ENCODE results near the gene TAF1B.

TAF1B gene

DNA sequence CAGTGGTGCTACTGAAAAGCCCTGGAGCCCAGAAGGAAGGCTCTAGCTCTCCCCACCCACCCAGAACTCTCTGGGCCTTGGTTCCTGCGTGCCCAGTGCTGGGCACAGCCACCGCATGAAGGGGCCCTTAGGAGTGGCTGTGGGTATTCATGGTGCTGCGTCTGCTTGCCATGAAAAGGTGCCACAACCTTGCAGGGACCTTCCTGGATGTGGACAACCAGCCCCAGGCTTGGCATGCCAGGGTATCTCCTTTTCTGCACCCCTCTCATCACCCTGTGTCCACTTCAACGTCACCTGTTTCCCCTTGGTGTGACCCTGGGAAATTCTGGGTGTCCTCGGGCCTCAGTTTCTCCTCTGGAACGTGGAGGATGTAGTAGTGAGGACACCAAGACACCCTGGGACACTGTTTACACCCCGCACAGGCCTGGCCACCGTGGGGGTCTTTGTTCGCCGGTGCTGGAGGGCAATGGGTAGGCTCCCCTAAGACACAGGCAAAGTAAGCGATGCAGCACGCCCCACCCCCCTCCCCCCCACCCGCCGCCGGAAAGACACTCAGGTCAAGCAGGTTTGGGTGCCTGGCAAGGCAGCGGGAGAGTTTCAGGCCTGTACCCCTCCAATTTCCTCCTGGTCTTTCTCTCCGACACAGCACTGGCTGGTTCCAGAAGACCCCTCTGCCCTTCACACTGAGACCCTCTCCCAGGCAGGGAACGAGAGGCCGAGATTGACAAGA lies 34.8 kb upstream of the TAF1B start:
- no peak for DNase-seq

DNA sequence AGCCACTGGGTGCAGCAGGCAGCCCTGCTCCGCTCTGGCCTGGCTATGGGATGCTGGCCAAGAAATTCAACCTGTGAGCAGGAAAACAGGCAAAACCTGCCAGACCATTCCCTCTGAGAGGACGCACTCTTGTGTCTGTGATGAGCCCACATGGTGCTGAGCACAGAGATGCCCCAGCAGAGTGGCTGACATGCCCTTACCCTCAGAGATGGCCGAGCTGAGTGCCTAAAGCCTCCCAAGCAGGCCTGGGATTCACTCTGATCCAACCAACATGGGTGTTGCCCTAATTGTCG lies 34.3 kb upstream of the TAF1B start:
- DNase-seq: no peak

DNA sequence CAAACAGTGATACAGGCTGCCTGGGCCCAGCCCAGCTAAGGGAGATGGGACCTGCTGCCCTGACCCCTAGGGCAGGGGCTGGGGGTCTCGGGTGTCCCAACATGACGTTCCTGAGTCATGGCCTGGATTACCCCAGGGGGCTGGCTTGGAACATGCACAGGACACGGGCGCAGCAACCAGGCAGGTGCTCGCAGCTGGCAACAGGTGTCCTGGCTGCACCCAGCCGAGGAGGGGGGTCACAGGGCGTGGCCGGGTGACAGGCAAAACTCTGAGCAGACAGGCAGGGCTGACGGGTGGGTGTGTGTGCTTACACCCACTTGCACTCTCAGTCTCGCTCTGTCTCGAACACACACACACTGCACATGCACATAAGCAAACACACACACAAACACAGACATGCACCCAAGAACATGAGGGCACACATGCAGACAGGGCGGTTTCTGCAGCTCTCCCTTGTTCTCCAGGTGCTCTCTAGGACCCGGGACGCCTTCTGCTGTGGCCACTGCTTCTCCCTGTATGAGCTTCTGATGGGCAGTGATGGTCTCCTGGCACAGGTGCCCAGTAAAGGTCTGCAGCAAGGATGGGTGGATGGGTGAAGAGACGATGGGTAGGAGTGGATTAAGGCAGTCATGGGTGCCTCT lies 33.7 kb upstream of the TAF1B start:
- no peak for DNase-seq

DNA sequence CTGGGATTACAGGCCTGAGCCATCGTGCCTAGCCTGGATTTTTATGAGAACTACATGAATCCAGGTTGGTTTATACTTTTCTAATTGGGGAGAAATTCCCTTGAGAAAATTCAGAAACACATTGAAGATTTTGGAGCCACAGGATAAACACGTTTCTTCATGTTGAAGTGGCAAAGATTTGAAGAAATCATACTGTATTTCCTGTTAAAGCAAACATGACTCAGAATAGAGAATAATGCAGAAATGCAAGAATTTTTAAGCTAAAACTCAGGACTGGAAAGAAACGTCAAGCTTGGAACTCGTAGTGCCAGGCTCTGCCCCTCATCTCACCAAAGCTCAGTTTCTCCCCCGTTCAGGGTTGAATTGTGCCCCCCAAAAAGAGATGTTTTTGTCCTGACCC lies 32.1 kb upstream of the TAF1B start:
- DNase-seq: no peak

DNA sequence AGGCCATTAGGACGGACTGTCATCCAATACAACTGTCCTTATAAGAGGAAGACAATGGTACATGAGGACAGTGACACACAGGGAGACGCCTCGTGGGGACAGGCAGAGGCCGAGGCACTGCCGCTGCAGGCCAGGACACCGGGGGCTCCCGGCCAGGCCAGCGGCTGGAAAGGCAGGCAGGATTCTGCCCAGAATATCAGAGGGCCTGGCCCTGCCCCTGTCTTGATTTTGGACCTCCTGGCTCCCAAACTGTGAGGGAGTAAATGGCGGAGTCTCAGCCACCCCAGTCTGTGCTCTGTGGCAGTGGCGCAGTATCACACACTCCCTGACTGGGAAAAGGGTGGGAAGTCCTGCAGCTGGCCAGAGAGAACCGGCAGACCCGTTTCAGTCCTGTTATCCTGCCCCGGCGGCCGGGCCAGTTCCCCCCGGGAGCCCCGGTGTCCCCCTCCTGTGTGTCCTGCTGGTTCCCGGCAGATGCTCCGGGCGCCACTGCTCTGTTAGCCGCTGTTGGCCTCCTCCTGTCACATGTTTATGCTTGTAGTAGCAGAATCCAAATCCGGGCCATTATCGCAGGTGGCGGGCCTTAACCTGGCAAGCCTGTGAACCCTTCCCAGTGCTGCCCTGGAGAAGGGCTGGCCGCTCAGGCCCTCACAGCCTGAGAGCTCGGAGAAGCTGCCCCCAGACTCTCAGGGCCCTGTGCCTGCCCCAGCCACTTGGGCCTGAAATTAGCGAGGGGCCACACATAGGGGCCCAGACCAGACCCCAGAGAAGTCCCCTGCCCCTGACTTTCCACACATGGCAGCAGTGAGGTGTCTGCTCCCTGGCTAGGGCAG lies 31.4 kb upstream of the TAF1B start:
- DNase-seq: no peak

DNA sequence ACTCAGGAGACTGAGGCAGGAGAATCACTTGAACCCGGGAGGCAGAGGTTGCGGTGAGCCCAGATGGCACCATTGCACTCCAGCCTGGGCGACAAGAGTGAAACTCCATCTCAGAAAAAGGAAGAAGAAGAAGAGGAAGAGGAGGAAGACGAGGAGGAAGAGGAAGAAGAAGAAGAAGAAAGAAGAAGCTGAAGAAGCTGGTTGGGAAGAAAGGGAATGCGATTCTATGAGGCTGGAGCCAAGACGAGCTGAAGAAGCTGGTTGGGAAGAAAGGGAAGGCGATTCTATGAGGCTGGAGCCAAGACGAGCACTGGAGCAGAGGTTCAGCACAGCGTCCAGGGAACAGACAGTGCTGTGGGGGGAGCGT lies 30.3 kb upstream of the TAF1B start:
- DNase-seq: no peak

DNA sequence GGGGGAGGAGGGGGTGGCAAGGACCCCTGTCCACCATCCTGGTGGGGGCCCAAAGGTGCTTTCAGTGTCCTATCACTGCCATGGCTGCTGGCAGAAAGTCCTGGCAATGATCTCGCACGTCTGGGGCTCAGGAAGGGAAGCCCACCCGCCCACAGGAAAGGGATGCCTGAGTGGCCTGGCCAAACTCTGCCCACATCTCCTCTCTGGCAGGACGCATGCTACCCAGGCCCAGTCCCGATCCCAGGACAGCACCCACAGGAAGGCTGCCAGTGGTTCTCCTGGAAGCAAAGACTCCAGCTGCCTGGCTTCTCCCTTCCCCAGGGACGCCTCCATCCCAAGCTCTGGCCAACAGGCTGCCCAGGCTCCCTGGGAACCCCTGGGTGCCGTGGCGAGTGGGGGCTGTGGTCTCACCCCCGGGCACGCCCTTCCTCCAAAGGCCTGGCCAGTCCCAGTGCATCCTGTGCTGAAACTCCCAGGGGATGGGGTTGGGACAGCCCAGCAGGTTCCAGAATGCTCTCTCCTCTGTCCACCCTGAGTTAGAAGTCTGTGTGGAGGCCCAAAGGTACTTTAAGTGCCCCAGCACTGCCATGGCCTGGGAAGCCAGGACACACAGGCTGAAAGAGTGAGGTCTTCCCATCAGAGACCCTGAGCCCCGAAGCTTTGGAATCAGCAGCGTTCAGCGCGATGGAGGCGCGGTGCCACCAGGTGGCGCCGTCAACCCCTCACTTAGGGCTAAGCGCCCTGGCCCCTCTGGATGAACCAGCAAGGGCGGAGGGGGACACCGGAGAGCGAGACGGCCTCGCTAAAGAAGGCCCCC lies 29.8 kb upstream of the TAF1B start:
- peak; percentile 26 for DNase-seq

DNA sequence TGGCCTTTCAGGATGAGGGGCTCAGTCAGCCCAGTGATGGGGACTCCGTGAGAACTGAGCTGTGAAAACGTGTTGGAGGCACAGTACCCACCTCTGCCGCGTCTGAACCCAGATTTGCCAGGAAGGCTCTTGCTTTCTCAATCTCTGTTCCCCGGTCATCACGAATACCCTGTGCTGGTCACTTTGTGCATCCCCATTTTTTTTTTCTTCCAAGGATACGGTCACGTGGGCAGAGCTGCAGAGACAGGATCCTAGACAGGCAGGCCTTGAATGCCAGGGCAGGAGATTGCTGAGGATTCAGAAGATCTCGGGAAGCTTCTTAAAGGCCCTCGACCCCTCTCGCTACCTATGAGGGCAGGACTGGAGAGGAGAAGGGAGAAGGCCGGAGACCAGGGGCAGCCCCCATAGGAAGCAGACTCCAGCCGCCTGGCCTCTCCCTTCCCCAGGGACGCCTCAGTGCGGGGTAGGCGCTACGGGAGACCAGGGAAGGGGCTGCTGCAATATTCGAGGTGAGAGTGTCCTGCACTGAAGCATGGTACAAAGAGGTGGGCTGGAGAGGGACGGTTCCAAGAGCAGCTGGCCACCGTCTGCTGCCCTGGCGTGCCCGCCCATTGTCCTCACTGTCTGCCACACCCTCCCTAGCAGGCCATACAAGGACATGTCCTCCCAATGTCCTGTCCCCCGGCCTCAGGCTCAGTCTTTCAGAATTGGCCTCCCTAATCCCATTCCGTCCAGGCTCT lies 29.0 kb upstream of the TAF1B start:
- DNase-seq: no peak

DNA sequence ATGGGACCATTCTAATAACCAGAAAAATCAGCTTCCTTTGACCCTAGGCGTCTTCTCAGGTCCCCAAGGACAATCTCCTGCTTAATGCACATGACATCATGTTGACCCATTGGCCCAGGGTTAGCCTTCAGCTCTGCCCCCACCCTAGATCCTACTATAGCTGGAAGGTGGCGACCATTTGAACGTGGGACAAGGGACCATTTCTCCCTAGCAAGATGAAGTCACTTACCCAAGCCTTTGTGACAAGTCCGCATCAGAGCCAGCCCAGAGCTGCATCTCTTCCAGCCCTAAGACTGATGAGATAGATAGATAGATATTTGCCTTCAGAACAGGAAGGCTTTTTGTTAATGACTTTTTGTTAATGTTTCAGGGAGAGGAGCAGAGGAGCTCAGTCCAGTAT lies 28.2 kb upstream of the TAF1B start:
- no peak for DNase-seq

DNA sequence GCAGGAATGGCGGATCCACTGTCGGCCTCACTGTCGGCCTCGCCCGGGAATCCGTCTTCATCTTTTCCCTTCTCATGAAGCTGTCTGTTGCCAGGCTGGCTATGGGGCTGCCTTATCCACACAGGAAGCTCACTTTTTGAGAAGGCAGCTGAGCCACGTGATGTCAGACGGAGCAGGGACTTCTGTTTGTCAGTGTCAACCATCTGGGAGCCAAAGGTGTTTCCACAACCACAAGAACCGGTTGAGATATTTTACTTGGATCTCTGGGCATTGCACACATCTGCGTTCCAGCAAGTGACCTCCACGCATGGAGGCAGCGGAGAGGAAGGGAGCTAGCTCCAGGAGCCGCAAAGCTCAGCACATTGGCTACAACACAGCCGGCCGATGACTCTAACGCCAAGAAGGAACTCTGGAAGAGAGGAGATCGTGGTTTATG lies 27.4 kb upstream of the TAF1B start:
- DNase-seq: no peak

DNA sequence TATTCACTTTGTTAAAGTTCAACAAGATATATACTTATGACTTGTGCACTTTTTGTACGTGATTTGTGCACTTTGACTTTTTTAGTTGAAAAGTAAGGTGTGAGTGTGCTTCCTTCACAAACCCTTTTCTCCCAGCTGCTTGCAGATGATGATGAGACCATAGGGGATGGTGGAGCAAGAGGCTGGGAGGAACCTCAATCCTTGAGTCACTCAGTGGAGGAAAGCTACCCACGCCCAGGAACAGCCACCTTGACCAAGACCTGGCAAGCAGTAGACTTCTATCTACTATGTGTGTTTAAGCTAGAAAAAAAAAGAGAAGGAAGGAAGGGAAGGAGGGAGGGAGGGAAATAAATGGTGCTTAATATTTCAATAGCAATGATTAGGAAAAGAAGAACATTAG lies 25.2 kb upstream of the TAF1B start:
- DNase-seq: no peak

DNA sequence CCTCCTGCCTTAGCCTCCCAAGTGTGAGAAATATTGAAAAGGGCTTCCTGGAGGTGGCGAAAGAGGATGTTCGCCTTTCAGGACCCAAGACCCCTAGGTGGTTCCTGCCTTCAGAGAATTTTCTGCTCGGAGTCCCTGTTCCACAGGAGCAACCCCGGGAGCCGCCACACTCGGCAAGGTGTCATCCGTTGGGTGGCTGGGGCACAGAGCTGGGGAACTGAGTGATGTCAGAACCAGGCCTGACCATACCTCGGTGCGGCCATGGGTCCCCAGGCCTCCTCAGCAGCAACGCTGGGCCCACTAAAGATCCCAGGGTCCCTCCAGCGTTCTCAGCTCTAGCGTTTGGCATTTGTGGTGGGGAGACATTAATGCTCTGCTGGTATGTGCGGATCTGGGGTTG lies 23.7 kb upstream of the TAF1B start:
- no peak for DNase-seq

DNA sequence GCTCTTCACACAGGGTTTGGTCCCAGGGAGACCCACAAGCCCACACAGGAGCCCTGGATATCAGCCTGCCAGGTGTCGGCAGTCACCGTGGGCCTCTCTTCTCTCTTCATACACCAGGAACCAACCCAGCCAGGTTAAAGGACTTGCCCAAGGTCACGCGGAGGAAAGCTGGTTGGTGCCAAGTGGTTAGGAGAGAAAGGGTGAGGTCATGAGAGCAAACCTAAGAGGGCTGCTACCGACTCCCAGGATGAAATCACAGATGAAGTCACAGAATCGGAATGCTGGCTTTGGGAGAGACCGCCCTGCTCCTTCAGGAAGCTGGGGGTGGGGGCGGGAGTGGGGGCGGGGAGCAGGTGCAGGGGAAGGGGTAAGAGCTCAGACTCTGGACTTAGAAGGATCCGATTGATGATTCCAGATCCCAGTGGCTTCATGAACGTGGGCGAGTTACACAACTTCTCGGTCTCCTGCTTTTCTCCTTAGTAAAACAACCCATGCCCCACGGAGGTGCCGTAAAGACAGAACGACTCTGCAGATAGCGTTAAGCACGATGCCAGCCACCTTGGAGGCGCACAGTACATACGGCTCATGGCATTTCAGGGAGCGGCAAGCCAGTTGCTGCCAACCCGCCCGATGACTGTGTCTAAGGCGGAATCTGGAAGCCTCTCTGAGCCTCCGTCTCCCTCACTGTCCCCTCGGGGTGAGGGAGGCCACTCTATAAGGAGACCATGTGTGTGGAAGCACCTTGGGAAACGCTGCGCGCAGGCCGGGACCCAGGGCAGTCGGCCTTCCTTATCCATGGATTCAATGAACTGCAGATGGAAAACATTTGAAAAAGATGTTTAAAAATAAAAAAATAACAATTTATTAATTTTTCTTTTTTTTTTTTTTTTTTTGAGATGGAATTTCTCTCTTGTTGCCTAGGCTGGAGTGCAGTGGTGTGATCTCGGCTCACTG lies 23.0 kb upstream of the TAF1B start:
- no peak for DNase-seq

DNA sequence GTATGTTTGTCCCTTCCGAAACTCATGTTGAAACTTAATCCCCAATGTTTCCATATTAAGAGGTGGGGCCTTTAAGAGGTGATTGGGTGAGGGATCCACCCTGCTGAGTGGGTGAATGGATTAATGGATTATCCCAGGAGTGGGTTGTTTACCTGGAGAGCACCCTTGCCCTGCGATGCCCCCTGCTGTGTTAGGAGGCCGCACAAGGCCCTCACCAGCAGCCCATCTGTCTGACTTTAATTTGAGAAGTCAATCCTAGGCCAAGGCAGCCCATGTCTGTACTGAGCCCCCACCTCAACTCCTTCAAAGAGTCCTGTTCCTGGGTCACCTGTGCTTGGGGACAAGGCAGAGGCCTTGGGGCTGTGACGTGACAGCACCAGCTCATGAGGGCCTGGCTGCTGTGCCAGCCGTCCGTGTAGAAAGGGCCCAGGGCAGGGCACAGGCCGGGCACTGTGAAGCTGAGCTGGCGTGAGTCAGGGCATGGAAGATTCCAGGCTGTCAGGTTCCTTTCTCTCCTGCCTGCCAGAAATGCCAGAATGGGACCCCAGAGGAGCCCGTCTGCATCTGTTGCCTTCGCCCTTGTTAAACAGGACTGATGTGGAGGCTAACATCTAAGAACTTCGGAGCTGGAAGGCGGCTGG lies 21.3 kb upstream of the TAF1B start:
- no peak for DNase-seq

DNA sequence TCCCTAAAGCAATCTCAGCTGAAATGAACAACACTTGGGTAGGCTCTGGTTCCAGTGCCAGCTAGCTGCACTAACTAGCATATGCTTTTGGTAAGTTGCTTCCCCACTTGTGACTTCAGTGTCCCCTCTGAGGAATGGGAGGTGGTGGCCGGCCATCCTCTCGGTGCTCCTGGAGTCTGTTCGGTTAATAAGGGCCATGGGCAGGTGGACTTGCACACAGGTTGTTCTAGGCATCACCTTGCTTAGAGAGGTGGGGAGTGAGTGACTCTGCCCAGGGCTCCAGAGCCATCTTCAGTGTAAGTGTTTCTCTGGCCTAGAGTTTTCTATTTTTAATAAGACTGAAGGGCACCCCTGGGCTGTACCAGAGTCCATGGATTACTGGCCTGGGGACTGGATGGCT lies 18.8 kb upstream of the TAF1B start:
- DNase-seq: no peak

DNA sequence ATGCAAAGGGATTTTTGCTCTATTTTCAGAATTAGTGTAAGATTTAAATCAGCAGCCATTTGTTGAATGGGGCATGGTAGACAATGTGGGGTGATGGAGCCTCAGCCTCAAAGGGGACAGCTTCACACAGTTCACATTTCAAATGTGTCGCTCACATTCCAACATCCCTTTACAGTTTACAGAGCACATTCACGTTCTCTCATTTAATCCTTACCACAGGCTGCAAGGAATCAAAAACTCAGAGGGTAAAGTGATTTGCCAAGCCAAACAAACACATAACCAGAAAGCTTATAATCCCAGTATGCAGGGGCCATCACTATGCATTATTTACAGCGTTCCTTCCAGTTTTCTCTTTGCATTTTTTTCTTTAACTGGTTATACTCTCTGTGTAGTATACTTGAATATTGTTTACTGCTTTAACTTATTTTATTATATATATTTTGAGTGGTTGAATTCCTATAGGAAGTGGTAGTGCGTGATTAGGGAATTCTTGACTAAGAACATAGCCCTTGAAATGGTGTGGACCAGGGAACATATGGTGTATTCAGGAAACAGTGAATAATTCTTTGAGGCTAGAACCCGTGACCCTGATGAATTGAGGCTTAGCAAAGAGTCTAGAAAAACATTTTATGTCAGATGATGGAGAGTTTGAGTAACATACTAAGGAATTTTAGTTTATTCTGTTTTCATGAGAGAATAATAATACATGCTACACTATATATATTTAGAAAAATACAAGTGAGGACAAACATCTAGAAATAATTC lies 18.1 kb upstream of the TAF1B start:
- DNase-seq: no peak

DNA sequence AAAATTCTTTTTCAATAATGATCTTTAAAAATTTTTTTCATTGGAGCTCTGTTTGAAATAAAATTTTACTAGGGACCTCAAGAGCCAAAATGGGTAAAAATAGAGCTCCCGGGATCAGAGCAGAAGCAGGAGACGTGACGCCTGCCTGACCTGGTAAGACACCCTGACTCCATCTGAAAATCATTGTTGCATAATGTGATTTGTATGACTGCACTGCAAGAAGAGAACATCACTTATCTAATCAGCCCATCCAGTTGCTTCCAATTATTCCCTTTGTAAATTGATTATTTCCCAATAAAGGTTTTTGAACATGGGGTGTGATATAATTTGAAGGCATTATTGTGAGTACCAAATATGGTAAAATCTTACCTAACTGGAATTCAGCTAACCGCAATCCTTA lies 17.1 kb upstream of the TAF1B start:
- no peak for DNase-seq

DNA sequence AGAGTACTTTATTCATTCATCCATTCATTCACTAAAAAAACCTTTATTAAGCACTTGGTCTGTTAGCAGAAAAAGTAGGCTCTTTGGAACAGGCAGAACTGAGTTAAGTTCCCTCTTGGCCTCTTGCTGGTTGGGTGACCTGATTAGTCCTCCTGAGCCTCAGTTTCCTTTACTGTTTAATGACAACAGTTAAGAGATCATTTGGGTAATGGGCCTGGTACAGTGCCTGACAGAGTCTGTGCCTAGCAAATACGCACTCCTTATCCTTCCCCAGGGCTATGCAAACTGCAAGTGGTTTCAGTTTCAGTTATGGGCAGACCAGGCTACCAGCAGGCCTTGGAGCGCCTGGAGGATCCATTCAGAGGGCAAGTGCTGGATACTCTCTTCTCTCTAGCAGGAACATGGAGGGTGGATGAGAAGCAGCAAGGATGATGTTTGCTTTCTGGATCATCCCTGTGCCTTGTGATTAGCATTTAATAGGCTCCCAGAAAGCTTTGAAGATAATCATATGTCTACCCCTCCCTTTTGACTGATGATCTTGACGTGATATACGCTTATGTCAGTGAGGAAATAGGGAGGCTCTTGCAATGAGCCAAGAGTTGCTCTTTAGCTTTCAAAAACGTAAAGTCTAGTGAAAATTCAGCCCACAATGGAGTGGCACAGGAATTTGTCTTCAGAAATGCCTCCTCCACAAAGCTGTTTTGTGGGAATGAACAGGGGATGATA lies 12.4 kb upstream of the TAF1B start:
- DNase-seq: no peak

DNA sequence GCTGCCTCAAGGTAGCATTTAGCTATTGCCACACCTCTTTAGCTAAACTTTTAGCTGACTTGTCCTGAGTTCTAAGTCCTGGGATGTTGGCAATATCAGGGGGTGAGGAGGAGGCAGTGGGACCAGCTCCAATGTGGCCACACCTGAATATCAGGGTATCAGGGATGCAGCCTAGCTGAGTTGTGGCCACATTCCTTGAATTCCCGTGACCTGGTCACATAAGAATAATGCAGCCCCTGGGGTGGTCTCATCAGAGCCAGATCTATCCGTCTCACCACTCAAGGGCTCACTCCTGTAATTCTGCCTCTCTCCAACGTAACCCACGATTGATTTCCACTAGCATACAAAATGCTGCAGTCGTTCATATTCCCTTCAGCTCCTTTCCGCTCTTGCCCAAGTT lies 11.6 kb upstream of the TAF1B start:
- DNase-seq: no peak

DNA sequence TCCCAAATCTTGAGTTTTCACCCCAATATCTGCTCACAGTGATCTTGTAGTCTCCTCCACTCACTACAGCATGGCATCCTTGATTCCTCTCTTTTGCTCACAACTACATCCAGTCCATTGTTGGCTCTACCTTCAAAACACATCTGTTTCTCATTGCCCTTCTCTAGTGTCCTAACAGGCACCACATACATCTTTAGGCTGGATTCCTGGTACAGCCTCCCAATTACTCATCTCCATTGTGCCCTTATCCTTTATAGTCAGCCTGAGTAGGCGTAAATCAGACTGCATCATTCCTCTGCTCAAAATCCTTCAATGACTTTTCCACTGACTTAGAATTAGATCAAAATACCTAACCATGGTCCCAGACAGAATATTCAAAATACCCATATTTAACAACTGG lies 10.7 kb upstream of the TAF1B start:
- no peak for DNase-seq

Data from NCI-H748 treated with DMSO at 0.1 percent for 48 hours (cell line).